Measurements from ENCODE around the gene FOLH1.
"Not testable (repeated sequence)": the region's sequence is repeated elsewhere in the genome, so short reads cannot be mapped to it uniquely, and the experiment has no call there.

DNA sequence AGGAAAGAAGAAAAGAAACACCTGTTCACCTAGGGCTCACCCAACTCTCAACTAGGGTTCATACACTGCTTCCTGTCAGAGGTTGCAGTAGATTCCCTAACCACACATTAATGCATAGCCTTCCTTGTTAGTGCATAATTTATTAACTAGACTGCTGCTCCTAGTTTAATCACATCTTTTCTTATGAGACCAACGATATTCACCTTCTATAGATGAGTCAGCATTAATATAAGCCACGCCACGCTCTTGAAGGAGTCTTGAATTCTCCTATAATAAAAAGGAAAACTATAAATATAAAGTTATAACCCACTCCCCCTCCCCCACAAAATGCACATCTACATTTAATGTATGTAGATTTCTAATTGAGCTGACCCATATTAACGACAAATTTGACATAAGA lies 39.4 kb downstream of the FOLH1 start:
- TF ChIP-seq, protein P1, sequence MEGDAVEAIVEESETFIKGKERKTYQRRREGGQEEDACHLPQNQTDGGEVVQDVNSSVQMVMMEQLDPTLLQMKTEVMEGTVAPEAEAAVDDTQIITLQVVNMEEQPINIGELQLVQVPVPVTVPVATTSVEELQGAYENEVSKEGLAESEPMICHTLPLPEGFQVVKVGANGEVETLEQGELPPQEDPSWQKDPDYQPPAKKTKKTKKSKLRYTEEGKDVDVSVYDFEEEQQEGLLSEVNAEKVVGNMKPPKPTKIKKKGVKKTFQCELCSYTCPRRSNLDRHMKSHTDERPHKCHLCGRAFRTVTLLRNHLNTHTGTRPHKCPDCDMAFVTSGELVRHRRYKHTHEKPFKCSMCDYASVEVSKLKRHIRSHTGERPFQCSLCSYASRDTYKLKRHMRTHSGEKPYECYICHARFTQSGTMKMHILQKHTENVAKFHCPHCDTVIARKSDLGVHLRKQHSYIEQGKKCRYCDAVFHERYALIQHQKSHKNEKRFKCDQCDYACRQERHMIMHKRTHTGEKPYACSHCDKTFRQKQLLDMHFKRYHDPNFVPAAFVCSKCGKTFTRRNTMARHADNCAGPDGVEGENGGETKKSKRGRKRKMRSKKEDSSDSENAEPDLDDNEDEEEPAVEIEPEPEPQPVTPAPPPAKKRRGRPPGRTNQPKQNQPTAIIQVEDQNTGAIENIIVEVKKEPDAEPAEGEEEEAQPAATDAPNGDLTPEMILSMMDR (IDR thresholded peaks at IDR 0.05; ENCODE audit: low read depth, low read length, missing input control), result not testable (repeated sequence)
- not testable (repeated sequence) for TF ChIP-seq RAD21 (IDR thresholded peaks at IDR 0.05); SP1 (IDR thresholded peaks at IDR 0.05); YY1 (IDR thresholded peaks at IDR 0.05); GABPA (IDR thresholded peaks at IDR 0.05 in 1 of 2, conservative IDR thresholded peaks at IDR 0.05 in 1 of 2)
- TF ChIP-seq, protein P2, sequence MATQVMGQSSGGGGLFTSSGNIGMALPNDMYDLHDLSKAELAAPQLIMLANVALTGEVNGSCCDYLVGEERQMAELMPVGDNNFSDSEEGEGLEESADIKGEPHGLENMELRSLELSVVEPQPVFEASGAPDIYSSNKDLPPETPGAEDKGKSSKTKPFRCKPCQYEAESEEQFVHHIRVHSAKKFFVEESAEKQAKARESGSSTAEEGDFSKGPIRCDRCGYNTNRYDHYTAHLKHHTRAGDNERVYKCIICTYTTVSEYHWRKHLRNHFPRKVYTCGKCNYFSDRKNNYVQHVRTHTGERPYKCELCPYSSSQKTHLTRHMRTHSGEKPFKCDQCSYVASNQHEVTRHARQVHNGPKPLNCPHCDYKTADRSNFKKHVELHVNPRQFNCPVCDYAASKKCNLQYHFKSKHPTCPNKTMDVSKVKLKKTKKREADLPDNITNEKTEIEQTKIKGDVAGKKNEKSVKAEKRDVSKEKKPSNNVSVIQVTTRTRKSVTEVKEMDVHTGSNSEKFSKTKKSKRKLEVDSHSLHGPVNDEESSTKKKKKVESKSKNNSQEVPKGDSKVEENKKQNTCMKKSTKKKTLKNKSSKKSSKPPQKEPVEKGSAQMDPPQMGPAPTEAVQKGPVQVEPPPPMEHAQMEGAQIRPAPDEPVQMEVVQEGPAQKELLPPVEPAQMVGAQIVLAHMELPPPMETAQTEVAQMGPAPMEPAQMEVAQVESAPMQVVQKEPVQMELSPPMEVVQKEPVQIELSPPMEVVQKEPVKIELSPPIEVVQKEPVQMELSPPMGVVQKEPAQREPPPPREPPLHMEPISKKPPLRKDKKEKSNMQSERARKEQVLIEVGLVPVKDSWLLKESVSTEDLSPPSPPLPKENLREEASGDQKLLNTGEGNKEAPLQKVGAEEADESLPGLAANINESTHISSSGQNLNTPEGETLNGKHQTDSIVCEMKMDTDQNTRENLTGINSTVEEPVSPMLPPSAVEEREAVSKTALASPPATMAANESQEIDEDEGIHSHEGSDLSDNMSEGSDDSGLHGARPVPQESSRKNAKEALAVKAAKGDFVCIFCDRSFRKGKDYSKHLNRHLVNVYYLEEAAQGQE (IDR thresholded peaks at IDR 0.05), result not testable (repeated sequence)
- TF ChIP-seq, protein P3, sequence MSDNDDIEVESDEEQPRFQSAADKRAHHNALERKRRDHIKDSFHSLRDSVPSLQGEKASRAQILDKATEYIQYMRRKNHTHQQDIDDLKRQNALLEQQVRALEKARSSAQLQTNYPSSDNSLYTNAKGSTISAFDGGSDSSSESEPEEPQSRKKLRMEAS (IDR thresholded peaks at IDR 0.05), result not testable (repeated sequence)
- TF ChIP-seq, protein P4, sequence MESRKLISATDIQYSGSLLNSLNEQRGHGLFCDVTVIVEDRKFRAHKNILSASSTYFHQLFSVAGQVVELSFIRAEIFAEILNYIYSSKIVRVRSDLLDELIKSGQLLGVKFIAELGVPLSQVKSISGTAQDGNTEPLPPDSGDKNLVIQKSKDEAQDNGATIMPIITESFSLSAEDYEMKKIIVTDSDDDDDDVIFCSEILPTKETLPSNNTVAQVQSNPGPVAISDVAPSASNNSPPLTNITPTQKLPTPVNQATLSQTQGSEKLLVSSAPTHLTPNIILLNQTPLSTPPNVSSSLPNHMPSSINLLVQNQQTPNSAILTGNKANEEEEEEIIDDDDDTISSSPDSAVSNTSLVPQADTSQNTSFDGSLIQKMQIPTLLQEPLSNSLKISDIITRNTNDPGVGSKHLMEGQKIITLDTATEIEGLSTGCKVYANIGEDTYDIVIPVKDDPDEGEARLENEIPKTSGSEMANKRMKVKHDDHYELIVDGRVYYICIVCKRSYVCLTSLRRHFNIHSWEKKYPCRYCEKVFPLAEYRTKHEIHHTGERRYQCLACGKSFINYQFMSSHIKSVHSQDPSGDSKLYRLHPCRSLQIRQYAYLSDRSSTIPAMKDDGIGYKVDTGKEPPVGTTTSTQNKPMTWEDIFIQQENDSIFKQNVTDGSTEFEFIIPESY (IDR thresholded peaks at IDR 0.05), result not testable (repeated sequence)

Data from liver (tissue), 3 donors.